MM.1S (cell line): ENCODE measurements around the gene CPT1C.
"Not testable (repeated sequence)": the region's sequence is repeated elsewhere in the genome, so short reads cannot be mapped to it uniquely, and the experiment has no call there.

Experiments
- DNase-seq: peaks from one replicate; pipeline ENCODE4 v3.0.0-alpha.2; 2015
- H2AFZ ChIP-seq: fragments of 300-600 bp; sonication (generic); 2 replicates; pipeline ENCODE4 v1.6.0; 2016; ENCODE audit warnings: antibody characterized with exemption, low read length
- H3F3A ChIP-seq: fragments of 300-600 bp; sonication (generic); 2 replicates; pipeline ENCODE4 v1.6.1; 2016; ENCODE audit warnings: mild to moderate bottlenecking, antibody characterized with exemption, low read length, moderate library complexity, mixed read lengths; ENCODE audit not compliant: insufficient read depth
- H3K27ac ChIP-seq: fragments of 300-600 bp; sonication (generic); 2 replicates; pipeline ENCODE4 v1.5.1; 2016; ENCODE audit warnings: mild to moderate bottlenecking, low read length
- H3K27me3 ChIP-seq: fragments of 300-600 bp; sonication (generic); replicated peaks from 2 replicates; pipeline ENCODE4 v1.6.0; 2016; ENCODE audit warnings: low read length; ENCODE audit not compliant: insufficient read depth
- H3K36me3 ChIP-seq: fragments of 300-600 bp; sonication (generic); replicated peaks from 2 replicates; pipeline ENCODE4 v1.6.1; 2016; ENCODE audit warnings: mild to moderate bottlenecking, low read length, mixed read lengths; ENCODE audit not compliant: insufficient read depth
- H3K4me1 ChIP-seq: fragments of 300-600 bp; sonication (generic); 2 replicates; pipeline ENCODE4 v1.6.1; 2016; ENCODE audit warnings: low read length, mixed read lengths
- H3K4me2 ChIP-seq: fragments of 300-600 bp; sonication (generic); 2 replicates; pipeline ENCODE4 v1.6.0; 2016; ENCODE audit warnings: low read depth, low read length
- H3K4me3 ChIP-seq: fragments of 300-600 bp; sonication (generic); 2 replicates; pipeline ENCODE4 v1.5.1; 2016; ENCODE audit warnings: low read length, mixed read lengths
- H3K79me2 ChIP-seq: fragments of 300-600 bp; sonication (generic); 2 replicates; pipeline ENCODE4 v1.6.1; 2016; ENCODE audit warnings: mixed run types, low read length, mixed read lengths
- H3K9ac ChIP-seq: fragments of 300-600 bp; sonication (generic); 2 replicates; pipeline ENCODE4 v1.6.1; 2016; ENCODE audit warnings: low read length, mixed read lengths
- H3K9me2 ChIP-seq: fragments of 300-600 bp; sonication (generic); replicated peaks from 2 replicates; pipeline ENCODE4 v1.6.1; 2016; ENCODE audit warnings: mild to moderate bottlenecking, low read length, mixed read lengths; ENCODE audit not compliant: insufficient read depth
- H3K9me3 ChIP-seq: fragments of 300-600 bp; sonication (generic); replicated peaks from 2 replicates; pipeline ENCODE4 v1.6.1; 2016; ENCODE audit warnings: mild to moderate bottlenecking, low read length, mixed read lengths; ENCODE audit not compliant: insufficient read depth
- H4K20me1 ChIP-seq: fragments of 300-600 bp; sonication (generic); 2 replicates; pipeline ENCODE4 v1.6.1; 2016; ENCODE audit warnings: mild to moderate bottlenecking, low read length, moderate library complexity, mixed read lengths; ENCODE audit not compliant: insufficient read depth
- EZH2 ChIP-seq: fragments of 300-600 bp; sonication (generic); optimal IDR thresholded peaks from 2 replicates; pipeline ENCODE3; 2017; ENCODE audit warnings: low read depth, mild to moderate bottlenecking, antibody characterized with exemption, low read length, mixed read lengths
- EZH2phosphoT487 ChIP-seq: fragments of 300-600 bp; sonication (generic); IDR thresholded peaks from 2 replicates; pipeline ENCODE4 v1.6.1; 2018; ENCODE audit warnings: antibody characterized with exemption, low read length
- TF ChIP-seq, protein P1 (sequence below): fragments of 300-600 bp; sonication (generic); IDR thresholded peaks from 2 replicates; pipeline ENCODE4 v1.5.1; 2016; ENCODE audit warnings: antibody characterized with exemption, low read length, mixed read lengths

Gene CPT1C

DNA sequence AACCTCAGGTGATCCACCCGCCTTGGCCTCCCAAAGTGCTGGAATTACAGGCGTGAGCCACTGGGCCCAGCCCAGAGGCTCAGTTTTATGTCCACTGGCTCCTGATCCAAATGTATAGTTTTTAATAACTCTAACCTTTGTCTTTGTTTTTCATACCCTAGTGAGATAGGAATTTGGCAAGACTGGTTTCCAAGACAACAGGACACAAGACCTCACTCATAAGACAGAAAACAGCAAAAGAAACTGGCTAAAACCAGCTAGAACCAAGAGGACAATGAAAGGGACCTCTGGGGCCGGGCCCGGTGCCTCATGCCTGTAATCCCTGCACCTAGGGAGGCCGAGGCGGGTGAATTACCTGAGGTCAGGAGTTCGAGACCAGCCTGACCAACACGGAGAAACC lies 27.6 kb downstream of the CPT1C start:
- Histone ChIP-seq H3K27ac (no peak overlapping the region), H3K4me3 (no peak overlapping the region), H3K4me1 (no peaks in the 10 kb centered on the region), H4K20me1 (no peaks in the 10 kb centered on the region), H3K9me3 (no peaks in the 10 kb centered on the region), H3K9me2 (no peaks in the 10 kb centered on the region), H3K4me2 (no peak overlapping the region), H2AFZ (no peak overlapping the region), H3F3A (no peaks in the 10 kb centered on the region), H3K79me2 (no peaks in the 10 kb centered on the region), H3K27me3 (peaks cover 27% of the 10 kb centered on the region), H3K36me3 (no peaks in the 10 kb centered on the region), H3K9ac (no peak overlapping the region)
- no peak for TF ChIP-seq EZH2
- no peak for TF ChIP-seq EZH2phosphoT487
- TF ChIP-seq, protein P1, sequence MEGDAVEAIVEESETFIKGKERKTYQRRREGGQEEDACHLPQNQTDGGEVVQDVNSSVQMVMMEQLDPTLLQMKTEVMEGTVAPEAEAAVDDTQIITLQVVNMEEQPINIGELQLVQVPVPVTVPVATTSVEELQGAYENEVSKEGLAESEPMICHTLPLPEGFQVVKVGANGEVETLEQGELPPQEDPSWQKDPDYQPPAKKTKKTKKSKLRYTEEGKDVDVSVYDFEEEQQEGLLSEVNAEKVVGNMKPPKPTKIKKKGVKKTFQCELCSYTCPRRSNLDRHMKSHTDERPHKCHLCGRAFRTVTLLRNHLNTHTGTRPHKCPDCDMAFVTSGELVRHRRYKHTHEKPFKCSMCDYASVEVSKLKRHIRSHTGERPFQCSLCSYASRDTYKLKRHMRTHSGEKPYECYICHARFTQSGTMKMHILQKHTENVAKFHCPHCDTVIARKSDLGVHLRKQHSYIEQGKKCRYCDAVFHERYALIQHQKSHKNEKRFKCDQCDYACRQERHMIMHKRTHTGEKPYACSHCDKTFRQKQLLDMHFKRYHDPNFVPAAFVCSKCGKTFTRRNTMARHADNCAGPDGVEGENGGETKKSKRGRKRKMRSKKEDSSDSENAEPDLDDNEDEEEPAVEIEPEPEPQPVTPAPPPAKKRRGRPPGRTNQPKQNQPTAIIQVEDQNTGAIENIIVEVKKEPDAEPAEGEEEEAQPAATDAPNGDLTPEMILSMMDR: no peak
- DNase-seq: no peak

DNA sequence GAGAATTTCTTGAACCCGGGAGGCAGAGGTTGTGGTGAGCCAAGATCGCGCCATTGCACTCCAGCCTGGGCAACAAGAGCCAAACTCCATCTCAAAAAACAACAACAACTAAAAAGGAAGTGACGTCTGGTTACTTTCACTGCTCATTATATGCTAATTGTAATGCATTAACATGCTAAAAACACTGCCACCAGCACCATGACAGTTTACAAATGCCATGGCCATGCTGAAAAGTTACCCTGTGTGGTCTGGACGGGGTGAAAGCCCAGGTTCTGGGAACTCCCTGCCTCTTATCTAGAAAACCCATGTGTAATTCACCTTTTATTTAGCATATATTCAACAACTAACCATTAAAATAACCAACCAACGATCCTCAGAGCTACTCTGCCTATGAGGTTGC lies 28.1 kb downstream of the CPT1C start:
- no peaks in the 10 kb centered on the region for H3K36me3 ChIP-seq
- no peak overlapping the region for H3K4me3 ChIP-seq
- H3K9me3 ChIP-seq: no peaks in the 10 kb centered on the region
- peaks cover 27% of the 10 kb centered on the region for H3K27me3 ChIP-seq
- H3K27ac ChIP-seq: no peak overlapping the region
- TF ChIP-seq EZH2phosphoT487: no peak
- TF ChIP-seq EZH2: no peak
- TF ChIP-seq, protein P1: no peak
- no peak overlapping the region for H3K4me2 ChIP-seq
- H3K9me2 ChIP-seq: no peaks in the 10 kb centered on the region
- no peaks in the 10 kb centered on the region for H3F3A ChIP-seq
- no peak overlapping the region for H2AFZ ChIP-seq
- no peak for DNase-seq
- H3K4me1 ChIP-seq: no peaks in the 10 kb centered on the region
- no peaks in the 10 kb centered on the region for H3K79me2 ChIP-seq
- H4K20me1 ChIP-seq: no peaks in the 10 kb centered on the region
- no peak overlapping the region for H3K9ac ChIP-seq

DNA sequence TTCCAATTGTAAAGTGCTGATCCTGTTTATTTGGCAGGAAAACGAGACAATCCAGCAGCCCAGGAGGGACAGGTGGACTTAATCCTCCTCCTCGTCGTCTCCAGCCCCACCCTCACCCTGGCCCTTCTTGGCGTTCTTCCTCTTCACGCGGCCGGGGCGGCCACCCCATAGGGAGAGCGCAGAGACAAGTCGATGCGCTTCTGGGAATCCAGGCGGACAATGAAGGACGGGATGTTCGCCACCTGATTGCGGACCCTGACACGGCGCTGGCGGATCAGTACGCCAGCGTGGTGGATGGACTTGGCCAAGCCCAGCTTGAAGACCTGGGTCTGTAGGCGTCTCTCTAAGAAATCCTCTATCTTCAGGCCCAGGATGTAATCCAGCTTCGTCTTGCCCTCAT lies 28.5 kb downstream of the CPT1C start:
- not testable (repeated sequence) for DNase-seq, H3K36me3 ChIP-seq, H3K9me2 ChIP-seq, H3K4me1 ChIP-seq, H3K4me2 ChIP-seq, H3F3A ChIP-seq, H3K9me3 ChIP-seq, H3K9ac ChIP-seq, H4K20me1 ChIP-seq, H3K79me2 ChIP-seq, H2AFZ ChIP-seq, H3K27ac ChIP-seq, H3K4me3 ChIP-seq
- peaks cover 31% of the 10 kb centered on the region for H3K27me3 ChIP-seq

DNA sequence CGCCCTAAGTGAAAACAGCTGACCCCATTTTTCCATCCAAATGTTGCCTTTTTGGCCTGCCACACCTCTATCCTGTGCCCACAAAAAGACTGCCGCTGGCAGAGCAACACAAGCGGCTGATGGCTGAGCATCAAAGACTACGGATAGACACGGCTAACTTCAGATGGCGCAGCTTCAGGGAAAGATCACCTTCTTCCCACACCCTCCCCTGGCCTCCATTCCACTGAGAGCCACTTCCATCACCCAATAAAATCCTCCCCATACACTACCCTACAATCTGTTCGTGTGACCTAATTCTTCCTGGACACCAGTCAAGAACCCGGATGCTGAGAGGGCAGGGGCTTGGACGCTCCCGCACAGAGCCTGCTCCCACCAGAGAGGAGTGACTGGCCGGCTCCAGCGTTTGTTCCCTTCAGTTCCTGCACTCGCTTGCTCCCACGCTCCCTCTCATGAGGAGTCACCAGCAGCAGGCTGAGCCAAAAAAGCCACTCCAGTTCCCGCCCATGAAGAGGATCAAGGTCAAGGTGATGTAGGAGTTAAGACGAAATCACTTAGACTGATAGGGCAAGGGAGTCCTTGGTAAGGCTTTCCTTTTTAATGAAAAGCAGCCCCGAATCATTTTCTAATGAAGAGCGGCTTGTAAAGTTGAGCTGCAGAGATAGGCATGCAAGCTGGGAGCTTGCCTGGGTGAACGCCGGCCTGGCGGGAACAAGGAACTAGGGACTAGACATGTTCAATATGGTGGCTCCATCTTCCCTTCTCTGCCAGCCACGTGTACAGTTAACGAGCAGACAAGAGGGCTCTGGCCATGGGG lies 36.5 kb downstream of the CPT1C start:
- no peaks in the 10 kb centered on the region for H3K36me3 ChIP-seq
- H3K79me2 ChIP-seq: no peaks in the 10 kb centered on the region
- H4K20me1 ChIP-seq: no peaks in the 10 kb centered on the region
- H3K9me2 ChIP-seq: no peaks in the 10 kb centered on the region
- no peak for DNase-seq
- H3K4me1 ChIP-seq: no peaks in the 10 kb centered on the region
- no peak overlapping the region for H3K4me2 ChIP-seq
- TF ChIP-seq, protein P1: no peak
- TF ChIP-seq EZH2 (no peak), EZH2phosphoT487 (no peak)
- no peaks in the 10 kb centered on the region for H3K9me3 ChIP-seq
- H3K27ac ChIP-seq: no peak overlapping the region
- peaks cover 67% of the 10 kb centered on the region for H3K27me3 ChIP-seq
- H2AFZ ChIP-seq: no peak overlapping the region
- H3K9ac ChIP-seq: no peak overlapping the region
- no peaks in the 10 kb centered on the region for H3F3A ChIP-seq
- H3K4me3 ChIP-seq: no peak overlapping the region
